H1 (cell line): Measurements from ENCODE around the gene LARP6.

Experiments
- CTCF ChIP-seq, 3 experiments: IDR thresholded peaks; 1 replicate in 2 of 3; 2 replicates in 1 of 3; pipeline versions ENCODE4 v1.5.1 to v1.6.1; 2011; ENCODE audit warnings: low read length in 3 of 3, mild to moderate bottlenecking in 3 of 3, inconsistent platforms in 2 of 3, low read depth in 1 of 3, moderate library complexity in 1 of 3; ENCODE audit not compliant: insufficient read depth in 1 of 3; ENCODE audit errors: control extremely low read depth in 1 of 3
- EZH2 ChIP-seq: fragments of 200-600 bp; sonication (generic); IDR thresholded peaks from 2 replicates; pipeline ENCODE4 v1.7.1; 2012; ENCODE audit warnings: low read depth, mild to moderate bottlenecking, moderate library complexity, low read length, inconsistent platforms; ENCODE audit not compliant: severe bottlenecking
- KDM1A ChIP-seq: fragments of 200-600, 300-600 bp; sonication (generic); IDR thresholded peaks from 2 replicates; pipeline ENCODE4 v1.7.1; 2016; ENCODE audit warnings: mild to moderate bottlenecking, low read length, borderline replicate concordance
- KDM5A ChIP-seq: fragments of 200-600 bp; IDR thresholded peaks from 2 replicates; pipeline ENCODE4 v1.7.1; 2012; ENCODE audit warnings: mild to moderate bottlenecking, low read length, inconsistent platforms, mixed read lengths

- TF ChIP-seq EZH2 = no peak
- no peak for TF ChIP-seq KDM1A
- no peak for TF ChIP-seq CTCF (IDR thresholded peaks at IDR 0.05; ENCODE audit: control extremely low read depth in 1 of 3, insufficient read depth in 1 of 3, low read depth in 1 of 3, low read length in 3 of 3)
- TF ChIP-seq KDM5A = no peak
Observed at GRCh38 chr15:70856177-70856883, 2.4 kb upstream of the LARP6 start.
